HG02884 (cell line): ENCODE data around the gene TMPRSS6.

Experiments
- ATAC-seq: cut with Tn5 transposase; IDR thresholded peaks from one replicate; pipeline ENCODE4 v1.9.1; 2021; ENCODE audit warnings: mild to moderate bottlenecking, moderate library complexity; ENCODE audit not compliant: unreplicated experiment

TMPRSS6 gene

GRCh38 chr22:37109242-37109917 lies at the start of gene TMPRSS6:
Gene TMPRSS6, minus strand, starts transcription at chr22:37109713. Its CDS starts 6,296 bp downstream, at chr22:37103417.
- no peak for ATAC-seq

GRCh38 chr22:37158963-37159290 lies 49.4 kb upstream of the TMPRSS6 start:
- ATAC-seq = no peak

GRCh38 chr22:37157516-37158285 lies 48.2 kb upstream of the TMPRSS6 start:
- no peak for ATAC-seq

- ATAC-seq = no peak
Measured at GRCh38 chr22:37156686-37157435, 47.3 kb upstream of the TMPRSS6 start.

- no peak for ATAC-seq
Measured at GRCh38 chr22:37155971-37156370, 46.5 kb upstream of the TMPRSS6 start.

GRCh38 chr22:37154925-37155712 lies 45.6 kb upstream of the TMPRSS6 start:
- ATAC-seq = peak; percentile 54

GRCh38 chr22:37153901-37154300 lies 44.4 kb upstream of the TMPRSS6 start:
- ATAC-seq = no peak

- no peak for ATAC-seq
Measured at GRCh38 chr22:37151401-37151800, 41.9 kb upstream of the TMPRSS6 start.

GRCh38 chr22:37150701-37151100 lies 41.2 kb upstream of the TMPRSS6 start:
- ATAC-seq = no peak

- peak; percentile 10 for ATAC-seq
Measured at GRCh38 chr22:37148742-37149665, 39.5 kb upstream of the TMPRSS6 start.

- no peak for ATAC-seq
Measured at GRCh38 chr22:37148031-37148651, 38.6 kb upstream of the TMPRSS6 start.

GRCh38 chr22:37147186-37147990 lies 37.9 kb upstream of the TMPRSS6 start:
- no peak for ATAC-seq

GRCh38 chr22:37146507-37147180 lies 37.1 kb upstream of the TMPRSS6 start:
- no peak for ATAC-seq

GRCh38 chr22:37146051-37146385 lies 36.5 kb upstream of the TMPRSS6 start:
- ATAC-seq = no peak

GRCh38 chr22:37145180-37146050 lies 35.9 kb upstream of the TMPRSS6 start:
- ATAC-seq = no peak

- no peak for ATAC-seq
Measured at GRCh38 chr22:37144180-37144554, 34.7 kb upstream of the TMPRSS6 start.

- no peak for ATAC-seq
Measured at GRCh38 chr22:37141971-37142370, 32.5 kb upstream of the TMPRSS6 start.
